Adrenal gland (tissue), 12 donors: ENCODE measurements around the gene RBMXL2. TPM values are rescaled to one million over a fixed set of nuclear protein-coding genes. Genes with fewer than 3 reads are reported as not detected.

ENCODE experiments used
- DNase-seq, 7 donors: peaks; one replicate each; pipeline ENCODE4 v3.0.0-alpha.2; 2019 to 2020
- H3K27ac ChIP-seq, 5 donors: fragments of 200-600 bp; sonication (generic) in 4 of 5; 1 replicate in 3 of 5; 2 replicates in 2 of 5; pipeline versions ENCODE4 v1.5.1 to v1.8.0; 2016 to 2020; ENCODE audit warnings: mild to moderate bottlenecking in 1 of 5
- H3K27me3 ChIP-seq: fragments of 200-600 bp; 2 replicates; pipeline ENCODE4 v1.8.0; 2021
- H3K36me3 ChIP-seq, 2 donors: fragments of 200-600 bp; replicated peaks in 1 of 2; 1 replicate in 1 of 2; 2 replicates in 1 of 2; pipeline versions ENCODE4 v1.5.1 to v1.8.0; 2018 to 2022
- H3K4me1 ChIP-seq, 2 donors: fragments of 200-600 bp; replicated peaks in 1 of 2; 1 replicate in 1 of 2; 2 replicates in 1 of 2; pipeline versions ENCODE4 v1.5.1 to v1.8.0; 2018 to 2021
- H3K4me3 ChIP-seq, 4 donors: fragments of 200-600 bp; sonication (generic) in 3 of 4; one replicate each; pipeline ENCODE4 v1.5.1; 2016 to 2018
- H3K9me3 ChIP-seq, 3 donors: fragments of 200-600 bp; sonication (generic) in 1 of 3; replicated peaks in 1 of 3; 1 replicate in 2 of 3; 2 replicates in 1 of 3; pipeline versions ENCODE4 v1.5.1 to v1.8.0; 2016 to 2021
- CTCF ChIP-seq, 6 experiments: fragments of 450-650 bp in 4 of 6; fragments of 200-600 bp in 2 of 6; sonication (generic) in 1 of 6; IDR thresholded peaks; 1 replicate in 5 of 6; 2 replicates in 1 of 6; pipeline versions ENCODE4 v1.5.1 to v1.8.0; 2016 to 2021; ENCODE audit warnings: antibody characterized with exemption in 6 of 6, mild to moderate bottlenecking in 2 of 6, moderate library complexity in 1 of 6
- POLR2A ChIP-seq, 2 donors: fragments of 450-650 bp; IDR thresholded peaks; one replicate each; pipeline ENCODE4 v1.6.1; 2017; ENCODE audit warnings: antibody characterized with exemption in 2 of 2, mild to moderate bottlenecking in 2 of 2, moderate library complexity in 1 of 2
- WGBS, 4 donors: extraction: QIAGEN DNeasy Blood & Tissue Kit in 2 of 4; methylation state at CpG; one replicate each; pipeline versions ENCODE4 v1.1.5 to v1.1.7; 2013 to 2017; 5-methylcytosine and 5-hydroxymethylcytosine counted together
- intact Hi-C, 2 donors: fragments of 100-400 bp; cut with DNase I; formaldehyde crosslinking; loops; one replicate each; pipeline versions ENCODE4 v1.14.1 to v1.15.0; 2022 to 2023
- polyA plus RNA-seq, 3 donors: library from polyadenylated mRNA; stranded (reverse); fragments of 200-250 nt in 2 of 3; fragments of 350-450 nt in 1 of 3; fragmentation: Illumina TruSeq in 1 of 3; extraction: RNeasy Lipid Tissue Mini Kit (QIAGEN cat#74804) in 1 of 3; gene quantifications; one replicate each; pipeline ENCODE4 v1.2.3, GENCODE V29; 2013 to 2014
- total RNA-seq, 9 donors: library from RNA; depleted of rRNA in 4 of 9; stranded (reverse); fragments of >200 nt in 4 of 9; fragments of 120-200 nt in 1 of 9; fragmentation: NEBNext Ultra II Directional in 1 of 9; extraction: Animal tissue kit (Norgen Biotek cat#: 25700) in 1 of 9; gene quantifications; one replicate each; pipeline versions ENCODE4 v1.1.0 to v1.2.4, GENCODE V29; 2013 to 2023
- donor health status: healthy with polysubstance abuse.
- donor health status: Bipolar disorder and iron deficiency.
- donor health status: DM: yes; HTN: yes; CAD: no.
- donor health status: DM: no; HTN: no; CAD: no.
- donor health status: DM: no; HTN: no; CAD: no.
- donor health status: DM: yes; HTN: yes; CAD: no.

Gene RBMXL2
- total and polyA plus RNA-seq, 12 donors: 0.03 to 0.06 TPM; not detected in 10

DNA sequence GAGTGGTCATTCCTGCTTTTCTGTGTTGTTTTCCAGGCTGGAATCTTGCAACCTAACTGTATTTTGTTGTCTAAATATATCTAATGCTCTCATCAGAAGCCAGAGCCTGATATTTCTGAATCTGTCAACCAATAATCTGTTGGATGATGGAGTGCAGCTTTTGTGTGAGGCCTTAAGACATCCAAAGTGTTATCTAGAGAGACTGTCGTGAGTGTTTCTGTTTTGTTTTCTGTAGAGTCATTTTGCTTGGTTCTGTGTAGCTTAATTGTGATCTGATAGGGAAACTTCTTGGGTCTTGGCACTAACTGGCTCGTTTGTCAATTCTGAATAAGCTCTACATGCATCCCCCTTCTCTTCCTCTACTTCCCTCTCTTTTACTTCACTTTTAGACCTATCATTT, 31.2 kb upstream of the RBMXL2 start:
- H3K9me3 ChIP-seq: no peaks in the 10 kb centered on the region

GRCh38 chr11:7060868-7061267, 27.9 kb upstream of the RBMXL2 start:
- TF ChIP-seq CTCF (IDR thresholded peaks at IDR 0.05) (no peak), POLR2A (IDR thresholded peaks at IDR 0.05) (no peak)
- 70 to 93% (median 75%) methylated on average over 1 of the region's 1 CpG for WGBS, 4 donors

More for the DNA sequence above, 31.2 kb upstream of the RBMXL2 start:
- DNase-seq: no peak
- H3K4me1 ChIP-seq: no peaks in the 10 kb centered on the region
- WGBS, 4 donors: 23 to 43% (median 35%) methylated on average over 2 of the region's 2 CpGs
- TF ChIP-seq POLR2A (IDR thresholded peaks at IDR 0.05): no peak
- TF ChIP-seq CTCF (IDR thresholded peaks at IDR 0.05): no peak
- no peak overlapping the region for H3K4me3 ChIP-seq
- intact Hi-C loops: no loop called here
- H3K27me3 ChIP-seq: no peaks in the 10 kb centered on the region
- no peaks in the 10 kb centered on the region for H3K36me3 ChIP-seq
- no peak overlapping the region for H3K27ac ChIP-seq

GRCh38 chr11:7062534-7062933, 26.3 kb upstream of the RBMXL2 start:
- no peak for DNase-seq
- Histone ChIP-seq H3K9me3 (no peaks in the 10 kb centered on the region), H3K4me1 (no peaks in the 10 kb centered on the region), H3K27me3 (no peaks in the 10 kb centered on the region), H3K4me3 (no peak overlapping the region), H3K36me3 (no peaks in the 10 kb centered on the region), H3K27ac (no peak overlapping the region)
- no peak for TF ChIP-seq POLR2A (IDR thresholded peaks at IDR 0.05)
- WGBS, 4 donors: 82 to 93% (median 89%) methylated on average over 2 of the region's 2 CpGs
- intact Hi-C loops: no loop called here

More at GRCh38 chr11:7060868-7061267, 27.9 kb upstream of the RBMXL2 start:
- intact Hi-C loops: no loop called here
- DNase-seq: no peak
- Histone ChIP-seq H3K4me3 (no peak overlapping the region), H3K9me3 (no peaks in the 10 kb centered on the region), H3K4me1 (no peaks in the 10 kb centered on the region), H3K36me3 (no peaks in the 10 kb centered on the region), H3K27me3 (no peaks in the 10 kb centered on the region), H3K27ac (no peak overlapping the region)

DNA sequence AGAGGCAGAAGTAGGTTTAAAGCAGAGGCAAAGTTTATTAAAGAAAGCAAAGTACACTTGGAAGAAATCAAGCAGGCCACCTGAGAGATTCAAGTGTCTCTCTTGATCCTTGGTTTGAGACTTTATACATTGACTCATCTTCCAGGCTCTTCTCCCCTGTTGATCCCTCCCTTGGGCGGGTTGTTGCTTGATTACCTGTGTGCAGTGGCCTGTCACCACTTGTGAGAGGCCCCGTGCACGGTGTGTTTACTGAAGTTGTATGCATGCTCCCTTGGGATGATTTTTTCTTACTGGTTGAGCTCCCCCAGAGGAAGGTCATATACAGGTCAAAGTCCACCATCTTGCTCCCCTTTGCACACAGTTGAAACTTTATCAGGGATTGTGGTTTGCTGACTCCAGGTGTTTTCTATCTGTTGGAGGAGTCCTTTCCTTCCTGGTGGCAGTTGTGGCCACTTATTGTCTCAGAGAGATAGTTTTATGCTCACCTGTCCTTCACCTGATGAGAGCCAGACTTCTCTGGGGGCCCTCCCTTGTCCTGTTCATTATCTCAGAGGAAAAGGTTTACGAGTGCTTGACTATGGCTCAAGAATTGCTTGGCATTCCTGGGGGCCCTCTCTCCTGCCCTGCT, 16.3 kb upstream of the RBMXL2 start:
- DNase-seq: no peak
- no peak for TF ChIP-seq CTCF (IDR thresholded peaks at IDR 0.05)
- no peak for TF ChIP-seq POLR2A (IDR thresholded peaks at IDR 0.05)
- Histone ChIP-seq H3K36me3 (no peaks in the 10 kb centered on the region), H3K27me3 (no peaks in the 10 kb centered on the region), H3K4me3 (no peak overlapping the region), H3K27ac (no peak overlapping the region), H3K9me3 (no peaks in the 10 kb centered on the region), H3K4me1 (no peaks in the 10 kb centered on the region)
- intact Hi-C loops: no loop called here
- 41 to 61% (median 57%) methylated on average over 4 of the region's 4 CpGs for WGBS, 4 donors

DNA sequence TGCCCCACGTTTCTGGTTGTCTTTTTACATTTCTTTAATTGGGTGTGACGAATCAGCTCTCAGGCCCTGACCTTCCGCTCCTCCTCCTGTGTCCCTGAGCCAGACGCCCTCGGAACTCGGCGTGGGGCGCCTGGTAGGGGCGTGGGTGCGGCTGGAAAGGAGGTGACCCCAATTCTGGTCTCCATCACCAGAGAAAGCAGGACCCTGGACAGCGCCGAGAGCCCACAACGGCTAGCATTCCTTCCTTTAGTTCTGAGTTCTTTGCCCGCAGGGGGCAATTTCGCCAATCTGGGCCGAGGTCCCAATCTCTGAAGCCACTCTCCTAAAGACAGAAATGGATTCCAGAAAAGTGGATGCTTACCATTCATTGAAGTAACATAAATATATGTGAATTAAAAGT, 11.7 kb upstream of the RBMXL2 start:
- H3K36me3 ChIP-seq: no peaks in the 10 kb centered on the region
- intact Hi-C loops: no loop called here
- DNase-seq: no peak
- no peaks in the 10 kb centered on the region for H3K9me3 ChIP-seq
- no peaks in the 10 kb centered on the region for H3K27me3 ChIP-seq
- no peak overlapping the region for H3K27ac ChIP-seq
- 63 to 75% (median 67%) methylated on average over 15 to 16 of the region's 16 CpGs for WGBS, 4 donors
- no peak for TF ChIP-seq CTCF (IDR thresholded peaks at IDR 0.05)
- TF ChIP-seq POLR2A (IDR thresholded peaks at IDR 0.05): no peak
- no peak overlapping the region for H3K4me3 ChIP-seq
- H3K4me1 ChIP-seq: no peaks in the 10 kb centered on the region
